ENCODE measurements around the gene LAMA2.

The LAMA2 gene

DNA sequence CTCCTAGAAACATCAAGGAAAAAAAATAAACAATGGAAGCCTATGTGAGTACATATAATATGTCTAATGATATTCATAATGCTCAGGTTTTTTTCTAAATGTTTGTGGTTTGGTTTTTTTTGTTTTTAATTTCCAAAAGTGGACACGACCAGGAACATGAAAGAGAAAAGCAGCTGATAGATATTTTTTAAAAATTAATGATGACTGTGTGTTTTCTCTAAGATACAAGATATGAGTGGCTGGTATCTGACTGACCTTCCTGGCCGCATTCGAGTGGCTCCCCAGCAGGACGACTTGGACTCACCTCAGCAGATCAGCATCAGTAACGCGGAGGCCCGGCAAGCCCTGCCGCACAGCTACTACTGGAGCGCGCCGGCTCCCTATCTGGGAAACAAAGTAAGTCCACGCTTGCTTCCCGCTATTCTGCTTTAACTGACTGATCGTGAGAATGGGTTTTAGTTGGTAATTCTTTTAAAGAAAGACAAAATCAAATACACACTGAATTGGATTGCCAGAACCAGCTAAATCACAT is 309.6 kb downstream of the LAMA2 start:
- in situ Hi-C loops (cut with MboI; ENCODE audit: low sequenced_read_pairs, unreplicated experiment) = no loop called here
- TF ChIP-seq, protein P1, sequence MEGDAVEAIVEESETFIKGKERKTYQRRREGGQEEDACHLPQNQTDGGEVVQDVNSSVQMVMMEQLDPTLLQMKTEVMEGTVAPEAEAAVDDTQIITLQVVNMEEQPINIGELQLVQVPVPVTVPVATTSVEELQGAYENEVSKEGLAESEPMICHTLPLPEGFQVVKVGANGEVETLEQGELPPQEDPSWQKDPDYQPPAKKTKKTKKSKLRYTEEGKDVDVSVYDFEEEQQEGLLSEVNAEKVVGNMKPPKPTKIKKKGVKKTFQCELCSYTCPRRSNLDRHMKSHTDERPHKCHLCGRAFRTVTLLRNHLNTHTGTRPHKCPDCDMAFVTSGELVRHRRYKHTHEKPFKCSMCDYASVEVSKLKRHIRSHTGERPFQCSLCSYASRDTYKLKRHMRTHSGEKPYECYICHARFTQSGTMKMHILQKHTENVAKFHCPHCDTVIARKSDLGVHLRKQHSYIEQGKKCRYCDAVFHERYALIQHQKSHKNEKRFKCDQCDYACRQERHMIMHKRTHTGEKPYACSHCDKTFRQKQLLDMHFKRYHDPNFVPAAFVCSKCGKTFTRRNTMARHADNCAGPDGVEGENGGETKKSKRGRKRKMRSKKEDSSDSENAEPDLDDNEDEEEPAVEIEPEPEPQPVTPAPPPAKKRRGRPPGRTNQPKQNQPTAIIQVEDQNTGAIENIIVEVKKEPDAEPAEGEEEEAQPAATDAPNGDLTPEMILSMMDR (IDR thresholded peaks at IDR 0.05; ENCODE audit: borderline replicate concordance, control extremely low read depth, extremely low read depth, insufficient read depth, missing control alignments) = no peak

DNA sequence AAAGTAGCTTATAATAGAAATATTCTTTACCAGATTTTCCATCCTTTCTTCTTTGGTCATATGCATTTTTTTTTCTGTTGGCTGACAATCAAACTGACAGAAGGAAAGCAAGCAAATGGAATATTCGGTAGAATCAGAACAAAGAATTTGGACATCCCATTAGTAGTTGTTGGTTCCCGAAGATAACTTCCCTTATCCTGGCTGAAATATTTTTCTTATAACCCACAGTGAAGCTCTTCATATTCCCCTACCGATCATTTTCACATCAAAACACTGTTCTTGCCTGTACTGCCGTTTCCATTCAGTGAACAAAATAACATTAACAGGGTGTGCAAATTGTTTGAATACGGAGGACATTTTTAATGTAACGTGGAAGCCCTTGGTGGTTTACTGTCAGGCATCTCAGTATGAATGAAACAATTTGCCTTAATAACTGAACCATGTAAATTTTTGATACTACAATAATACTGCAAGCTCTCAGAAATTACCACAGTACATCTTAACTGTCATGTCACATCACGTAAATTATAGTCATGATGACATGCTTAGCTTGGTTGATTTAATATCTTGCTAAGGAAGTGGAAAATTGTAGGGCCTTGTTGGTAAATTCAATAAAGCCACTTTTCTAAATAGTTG is 311.5 kb downstream of the LAMA2 start:
- in situ Hi-C loops (cut with MboI; ENCODE audit: low sequenced_read_pairs, unreplicated experiment) = no loop called here
- DNase-seq (ENCODE audit: low spot score) = no peak
- TF ChIP-seq, protein P1 (IDR thresholded peaks at IDR 0.05; ENCODE audit: borderline replicate concordance, control extremely low read depth, extremely low read depth, insufficient read depth, missing control alignments) = no peak

More for the DNA sequence above, 309.6 kb downstream of the LAMA2 start:
- DNase-seq (ENCODE audit: low spot score) = no peak

DNA sequence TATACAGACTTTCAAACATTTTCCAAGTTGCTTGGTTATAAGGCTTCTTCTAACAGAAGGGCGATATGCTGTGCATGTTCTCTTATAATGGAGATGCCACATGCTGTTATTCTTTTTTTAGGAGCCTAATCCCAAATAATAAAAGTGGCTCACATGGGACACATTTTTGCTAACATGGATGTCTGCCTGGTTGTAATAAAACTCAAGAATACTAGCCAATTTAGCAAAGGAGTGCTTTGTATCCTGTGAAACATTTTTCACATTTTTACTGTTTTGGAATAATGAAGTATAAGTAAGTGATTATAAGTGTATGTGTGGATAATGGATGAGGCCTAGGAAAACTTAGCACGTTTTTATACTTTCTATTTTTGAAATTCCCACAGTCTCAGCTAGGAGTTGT is 312.2 kb downstream of the LAMA2 start:
- in situ Hi-C loops (cut with MboI; ENCODE audit: low sequenced_read_pairs, unreplicated experiment) = no loop called here
- DNase-seq (ENCODE audit: low spot score) = no peak
- TF ChIP-seq, protein P1 (IDR thresholded peaks at IDR 0.05; ENCODE audit: borderline replicate concordance, control extremely low read depth, extremely low read depth, insufficient read depth, missing control alignments) = no peak

DNA sequence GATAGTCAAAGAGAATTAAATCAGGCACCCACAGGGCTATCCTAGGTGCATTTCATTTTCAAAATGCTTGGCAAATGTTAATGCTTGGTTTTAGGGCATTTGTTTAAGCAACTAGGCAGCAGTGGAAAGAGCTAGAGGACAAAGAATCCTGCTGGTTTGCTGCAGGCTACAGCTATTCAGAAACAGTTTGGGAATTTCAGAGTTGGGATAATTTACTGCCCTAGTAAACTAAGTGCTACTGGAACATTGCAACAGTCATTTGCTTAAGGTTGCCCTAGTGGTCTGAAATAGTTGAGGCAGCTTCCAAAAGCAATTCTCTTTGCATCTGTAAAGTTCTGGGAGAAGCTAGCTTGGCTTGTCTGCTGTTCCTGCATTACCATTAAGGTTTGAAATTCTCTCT is 312.7 kb downstream of the LAMA2 start:
- DNase-seq (ENCODE audit: low spot score) = no peak
- TF ChIP-seq, protein P1 (IDR thresholded peaks at IDR 0.05; ENCODE audit: borderline replicate concordance, control extremely low read depth, extremely low read depth, insufficient read depth, missing control alignments) = no peak
- in situ Hi-C loops (cut with MboI; ENCODE audit: low sequenced_read_pairs, unreplicated experiment) = no loop called here

DNA sequence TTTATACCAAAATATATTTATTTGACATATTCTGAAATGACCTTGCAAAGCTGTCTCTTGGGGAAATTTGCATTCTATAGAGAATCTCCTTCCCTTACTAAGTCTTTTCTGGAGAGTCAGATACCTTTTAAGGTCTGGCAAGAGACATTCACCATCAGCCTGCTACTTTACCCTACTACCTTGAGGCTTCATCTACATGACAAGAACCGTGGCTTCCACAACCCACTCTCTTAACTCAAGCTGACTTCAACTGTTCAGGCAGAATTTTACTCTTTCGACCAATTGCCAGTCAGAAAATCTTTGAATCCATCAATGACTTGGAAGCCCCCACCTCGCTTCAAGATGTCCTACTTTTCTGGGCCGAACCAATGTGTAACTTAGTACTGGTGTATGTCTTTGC is 314.2 kb downstream of the LAMA2 start:
- DNase-seq (ENCODE audit: low spot score) = no peak
- TF ChIP-seq, protein P1 (IDR thresholded peaks at IDR 0.05; ENCODE audit: borderline replicate concordance, control extremely low read depth, extremely low read depth, insufficient read depth, missing control alignments) = no peak
- in situ Hi-C loops (cut with MboI; ENCODE audit: low sequenced_read_pairs, unreplicated experiment) = no loop called here

DNA sequence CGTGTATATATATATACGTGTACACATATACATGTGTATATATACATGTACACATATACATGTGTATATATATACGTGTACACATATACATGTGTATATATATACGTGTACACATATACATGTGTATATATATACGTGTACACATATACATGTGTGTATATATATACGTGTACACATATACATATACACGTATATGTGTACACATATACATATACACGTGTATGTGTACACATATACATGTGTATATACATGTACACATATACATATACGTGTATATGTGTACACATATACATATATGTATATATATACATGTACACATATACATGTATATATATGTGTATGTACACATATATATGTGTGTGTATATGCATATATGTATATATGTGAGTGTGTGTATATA is 317.2 kb downstream of the LAMA2 start:
- TF ChIP-seq, protein P1 (IDR thresholded peaks at IDR 0.05; ENCODE audit: borderline replicate concordance, control extremely low read depth, extremely low read depth, insufficient read depth, missing control alignments) = no peak
- DNase-seq (ENCODE audit: low spot score) = no peak
- in situ Hi-C loops (cut with MboI; ENCODE audit: low sequenced_read_pairs, unreplicated experiment) = no loop called here

Measured in GM13976 (cell line).